Gastroesophageal sphincter (tissue), 3 donors: ENCODE results near the gene EPHA10.

ENCODE experiments used
- POLR2A ChIP-seq, 2 donors: fragments of 450-650 bp; IDR thresholded peaks; one replicate each; pipeline ENCODE4 v1.6.1; 2017; ENCODE audit warnings: antibody characterized with exemption in 2 of 2, mild to moderate bottlenecking in 2 of 2, moderate library complexity in 1 of 2
- POLR2AphosphoS5 ChIP-seq: sonication (generic); formaldehyde crosslinking; IDR thresholded peaks from one replicate; pipeline ENCODE4 v1.6.1; 2017; ENCODE audit warnings: antibody characterized with exemption
- TF ChIP-seq, protein P1 (sequence below), 4 experiments: fragments of 200-600 bp in 2 of 4; fragments of 450-650 bp in 2 of 4; sonication (generic) in 1 of 4; IDR thresholded peaks; one replicate each; pipeline ENCODE4 v1.5.1; 2017 to 2019; ENCODE audit warnings: antibody characterized with exemption in 4 of 4, mild to moderate bottlenecking in 2 of 4, moderate library complexity in 2 of 4

- TF ChIP-seq POLR2A (IDR thresholded peaks at IDR 0.05), result no peak
- TF ChIP-seq, protein P1, sequence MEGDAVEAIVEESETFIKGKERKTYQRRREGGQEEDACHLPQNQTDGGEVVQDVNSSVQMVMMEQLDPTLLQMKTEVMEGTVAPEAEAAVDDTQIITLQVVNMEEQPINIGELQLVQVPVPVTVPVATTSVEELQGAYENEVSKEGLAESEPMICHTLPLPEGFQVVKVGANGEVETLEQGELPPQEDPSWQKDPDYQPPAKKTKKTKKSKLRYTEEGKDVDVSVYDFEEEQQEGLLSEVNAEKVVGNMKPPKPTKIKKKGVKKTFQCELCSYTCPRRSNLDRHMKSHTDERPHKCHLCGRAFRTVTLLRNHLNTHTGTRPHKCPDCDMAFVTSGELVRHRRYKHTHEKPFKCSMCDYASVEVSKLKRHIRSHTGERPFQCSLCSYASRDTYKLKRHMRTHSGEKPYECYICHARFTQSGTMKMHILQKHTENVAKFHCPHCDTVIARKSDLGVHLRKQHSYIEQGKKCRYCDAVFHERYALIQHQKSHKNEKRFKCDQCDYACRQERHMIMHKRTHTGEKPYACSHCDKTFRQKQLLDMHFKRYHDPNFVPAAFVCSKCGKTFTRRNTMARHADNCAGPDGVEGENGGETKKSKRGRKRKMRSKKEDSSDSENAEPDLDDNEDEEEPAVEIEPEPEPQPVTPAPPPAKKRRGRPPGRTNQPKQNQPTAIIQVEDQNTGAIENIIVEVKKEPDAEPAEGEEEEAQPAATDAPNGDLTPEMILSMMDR (IDR thresholded peaks at IDR 0.05), result no peak
- no peak for TF ChIP-seq POLR2AphosphoS5
Observed at GRCh38 chr1:37759451-37759850, 5.5 kb downstream of the EPHA10 start.
